Testis (tissue), 2 donors: ENCODE measurements around the gene SAMD7.

Source experiments
- POLR2A ChIP-seq: fragments of 450-650 bp; IDR thresholded peaks from one replicate; pipeline ENCODE4 v1.6.1; 2017; ENCODE audit warnings: antibody characterized with exemption, mild to moderate bottlenecking, moderate library complexity
- TF ChIP-seq, protein P1 (sequence below), 3 experiments: fragments of 450-650 bp in 2 of 3; fragments of 200-600 bp in 1 of 3; sonication (generic) in 1 of 3; IDR thresholded peaks; one replicate each; pipeline ENCODE4 v1.5.1; 2016 to 2019; ENCODE audit warnings: antibody characterized with exemption in 3 of 3, mild to moderate bottlenecking in 2 of 3, moderate library complexity in 1 of 3

DNA sequence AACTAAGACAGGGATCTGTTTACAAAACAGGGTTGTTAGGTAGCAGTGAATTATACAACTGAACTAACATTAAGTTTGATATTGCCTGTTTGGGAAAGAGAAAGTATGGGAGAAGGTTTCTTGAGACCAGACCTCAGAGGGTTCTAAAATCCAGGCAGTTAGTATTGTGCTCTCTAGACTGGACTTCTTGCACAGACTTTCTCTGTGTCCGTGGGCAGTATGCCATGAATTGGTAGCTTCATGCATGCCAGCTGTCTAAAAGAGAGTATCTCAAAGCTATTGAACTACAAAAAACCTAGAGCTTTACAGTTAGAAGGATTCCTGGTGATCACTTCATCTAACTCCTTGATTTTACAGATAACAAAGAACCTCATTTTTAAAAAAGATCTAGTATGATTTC lies 12.5 kb downstream of the SAMD7 start:
- TF ChIP-seq POLR2A, result no peak
- TF ChIP-seq, protein P1, sequence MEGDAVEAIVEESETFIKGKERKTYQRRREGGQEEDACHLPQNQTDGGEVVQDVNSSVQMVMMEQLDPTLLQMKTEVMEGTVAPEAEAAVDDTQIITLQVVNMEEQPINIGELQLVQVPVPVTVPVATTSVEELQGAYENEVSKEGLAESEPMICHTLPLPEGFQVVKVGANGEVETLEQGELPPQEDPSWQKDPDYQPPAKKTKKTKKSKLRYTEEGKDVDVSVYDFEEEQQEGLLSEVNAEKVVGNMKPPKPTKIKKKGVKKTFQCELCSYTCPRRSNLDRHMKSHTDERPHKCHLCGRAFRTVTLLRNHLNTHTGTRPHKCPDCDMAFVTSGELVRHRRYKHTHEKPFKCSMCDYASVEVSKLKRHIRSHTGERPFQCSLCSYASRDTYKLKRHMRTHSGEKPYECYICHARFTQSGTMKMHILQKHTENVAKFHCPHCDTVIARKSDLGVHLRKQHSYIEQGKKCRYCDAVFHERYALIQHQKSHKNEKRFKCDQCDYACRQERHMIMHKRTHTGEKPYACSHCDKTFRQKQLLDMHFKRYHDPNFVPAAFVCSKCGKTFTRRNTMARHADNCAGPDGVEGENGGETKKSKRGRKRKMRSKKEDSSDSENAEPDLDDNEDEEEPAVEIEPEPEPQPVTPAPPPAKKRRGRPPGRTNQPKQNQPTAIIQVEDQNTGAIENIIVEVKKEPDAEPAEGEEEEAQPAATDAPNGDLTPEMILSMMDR (IDR thresholded peaks at IDR 0.05), result no peak
